Activated CD4-positive, alpha-beta T cell treated with anti-CD3 and anti-CD28 coated beads, Interleukin-2, amount 10 ng/mL, durations not matched to agents 24 days and 14 days (primary cell): ENCODE results near the gene USP32. TPM values are rescaled to one million over a fixed set of nuclear protein-coding genes. Genes with fewer than 3 reads are reported as not detected.
A peak's percentile ranks its signal among the peaks of the same experiment; 100 is the strongest.

Experiments
- DNase-seq: peaks from one replicate; pipeline ENCODE4 v3.0.0; 2022
- H3K27ac Mint-ChIP-seq: one replicate; pipeline ENCODE4 v1.8.0; 2022; ENCODE audit warnings: mild to moderate bottlenecking, mixed read lengths
- H3K27me3 Mint-ChIP-seq: one replicate; pipeline ENCODE4 v1.8.0; 2022; ENCODE audit warnings: mixed read lengths
- H3K36me3 Mint-ChIP-seq: one replicate; pipeline ENCODE4 v1.8.0; 2022; ENCODE audit warnings: low read depth, mild to moderate bottlenecking, mixed read lengths
- H3K4me1 Mint-ChIP-seq: one replicate; pipeline ENCODE4 v1.8.0; 2021; ENCODE audit warnings: mixed read lengths
- H3K4me3 Mint-ChIP-seq: one replicate; pipeline ENCODE4 v1.8.0; 2022; ENCODE audit warnings: mild to moderate bottlenecking, moderate library complexity, mixed read lengths
- H3K9me3 Mint-ChIP-seq: one replicate; pipeline ENCODE4 v1.8.0; 2021; ENCODE audit warnings: mixed read lengths
- intact Hi-C: fragments of 100-400 bp; cut with micrococcal nuclease; formaldehyde crosslinking; loops from one replicate; pipeline ENCODE4 v1.15.1; 2023
- total RNA-seq: library from RNA; stranded (reverse); gene quantifications from 2 replicates; pipeline ENCODE4 v1.2.3, GENCODE V29; 2022

USP32 gene
- total RNA-seq, 1 donor from 2014 or later: 30.2 TPM

GRCh38 chr17:60301649-60302048, 90.3 kb downstream of the USP32 start:
- intact Hi-C loops: no loop called here
- peaks cover 3% of the 10 kb centered on the region for H3K9me3 Mint-ChIP-seq
- H3K4me3 Mint-ChIP-seq: no peak overlapping the region

GRCh38 chr17:60300949-60301348, 91.0 kb downstream of the USP32 start:
- Mint-ChIP-seq H3K9me3 (peaks cover 3% of the 10 kb centered on the region), H3K27ac (no peak overlapping the region), H3K4me1 (peaks cover 13% of the 10 kb centered on the region), H3K36me3 (peaks cover 3% of the 10 kb centered on the region), H3K4me3 (no peak overlapping the region), H3K27me3 (no peaks in the 10 kb centered on the region)
- intact Hi-C loops: no loop called here
- DNase-seq: no peak

More at GRCh38 chr17:60301649-60302048, 90.3 kb downstream of the USP32 start:
- H3K36me3 Mint-ChIP-seq: peaks cover 3% of the 10 kb centered on the region
- H3K27me3 Mint-ChIP-seq: no peaks in the 10 kb centered on the region
- DNase-seq: no peak
- H3K27ac Mint-ChIP-seq: no peak overlapping the region
- H3K4me1 Mint-ChIP-seq: peaks cover 13% of the 10 kb centered on the region

GRCh38 chr17:60300011-60300410, 91.9 kb downstream of the USP32 start:
- no peak for DNase-seq
- Mint-ChIP-seq H3K27ac (no peak overlapping the region), H3K4me1 (peaks cover 7% of the 10 kb centered on the region), H3K4me3 (no peak overlapping the region), H3K36me3 (peaks cover under 1% of the 10 kb centered on the region), H3K27me3 (no peaks in the 10 kb centered on the region), H3K9me3 (peaks cover 3% of the 10 kb centered on the region)
- intact Hi-C loops: no loop called here

GRCh38 chr17:60297760-60298401, 94.1 kb downstream of the USP32 start:
- intact Hi-C loops: no loop called here
- Mint-ChIP-seq H3K9me3 (no peaks in the 10 kb centered on the region), H3K27ac (no peak overlapping the region), H3K27me3 (no peaks in the 10 kb centered on the region), H3K4me3 (no peak overlapping the region), H3K4me1 (peaks cover 2% of the 10 kb centered on the region), H3K36me3 (peaks cover 6% of the 10 kb centered on the region)
- DNase-seq: no peak

- no peak for DNase-seq
- intact Hi-C loops: no loop called here
- peaks cover 4% of the 10 kb centered on the region for H3K9me3 Mint-ChIP-seq
- no peak overlapping the region for H3K4me3 Mint-ChIP-seq
- no peaks in the 10 kb centered on the region for H3K27me3 Mint-ChIP-seq
- peaks cover 14% of the 10 kb centered on the region for H3K36me3 Mint-ChIP-seq
- H3K27ac Mint-ChIP-seq: no peak overlapping the region
- H3K4me1 Mint-ChIP-seq: peaks cover 2% of the 10 kb centered on the region
Observed at GRCh38 chr17:60296177-60296576, 95.8 kb downstream of the USP32 start.

GRCh38 chr17:60293580-60294335, 98.2 kb downstream of the USP32 start:
- H3K36me3 Mint-ChIP-seq: peaks cover 14% of the 10 kb centered on the region
- H3K4me3 Mint-ChIP-seq: no peak overlapping the region

GRCh38 chr17:60292697-60293096, 99.2 kb downstream of the USP32 start:
- DNase-seq: no peak
- Mint-ChIP-seq H3K9me3 (peaks cover 4% of the 10 kb centered on the region), H3K4me3 (no peak overlapping the region), H3K27me3 (no peaks in the 10 kb centered on the region), H3K4me1 (peaks cover 2% of the 10 kb centered on the region), H3K27ac (no peak overlapping the region), H3K36me3 (peaks cover 14% of the 10 kb centered on the region)
- intact Hi-C loops: no loop called here

More at GRCh38 chr17:60293580-60294335, 98.2 kb downstream of the USP32 start:
- intact Hi-C loops: no loop called here
- H3K9me3 Mint-ChIP-seq: peaks cover 4% of the 10 kb centered on the region
- no peak for DNase-seq
- no peak overlapping the region for H3K27ac Mint-ChIP-seq
- H3K4me1 Mint-ChIP-seq: peaks cover 2% of the 10 kb centered on the region
- no peaks in the 10 kb centered on the region for H3K27me3 Mint-ChIP-seq

GRCh38 chr17:60284709-60285108, 107.2 kb downstream of the USP32 start:
- no peaks in the 10 kb centered on the region for H3K27me3 Mint-ChIP-seq

GRCh38 chr17:60283816-60284215, 108.1 kb downstream of the USP32 start:
- H3K27me3 Mint-ChIP-seq: no peaks in the 10 kb centered on the region
- H3K4me3 Mint-ChIP-seq: no peak overlapping the region
- H3K4me1 Mint-ChIP-seq: peaks cover 3% of the 10 kb centered on the region
- peaks cover 11% of the 10 kb centered on the region for H3K36me3 Mint-ChIP-seq
- no peaks in the 10 kb centered on the region for H3K9me3 Mint-ChIP-seq
- intact Hi-C loops: no loop called here
- DNase-seq: no peak
- H3K27ac Mint-ChIP-seq: no peak overlapping the region

More at GRCh38 chr17:60284709-60285108, 107.2 kb downstream of the USP32 start:
- intact Hi-C loops: no loop called here
- no peak overlapping the region for H3K4me3 Mint-ChIP-seq
- H3K36me3 Mint-ChIP-seq: peaks cover 11% of the 10 kb centered on the region
- no peaks in the 10 kb centered on the region for H3K9me3 Mint-ChIP-seq
- DNase-seq: no peak
- H3K27ac Mint-ChIP-seq: no peak overlapping the region
- peaks cover 3% of the 10 kb centered on the region for H3K4me1 Mint-ChIP-seq

GRCh38 chr17:60280673-60281072, 111.3 kb downstream of the USP32 start:
- H3K27me3 Mint-ChIP-seq: no peaks in the 10 kb centered on the region

GRCh38 chr17:60278237-60278636, 113.7 kb downstream of the USP32 start:
- H3K36me3 Mint-ChIP-seq: peaks cover 5% of the 10 kb centered on the region
- DNase-seq: no peak
- peaks cover 5% of the 10 kb centered on the region for H3K4me1 Mint-ChIP-seq
- H3K9me3 Mint-ChIP-seq: no peaks in the 10 kb centered on the region
- intact Hi-C loops: no loop called here
- no peak overlapping the region for H3K4me3 Mint-ChIP-seq
- no peaks in the 10 kb centered on the region for H3K27me3 Mint-ChIP-seq
- H3K27ac Mint-ChIP-seq: peak overlapping the region; percentile 17

More at GRCh38 chr17:60280673-60281072, 111.3 kb downstream of the USP32 start:
- H3K9me3 Mint-ChIP-seq: no peaks in the 10 kb centered on the region
- DNase-seq: no peak
- H3K4me3 Mint-ChIP-seq: no peak overlapping the region
- intact Hi-C loops: no loop called here
- no peak overlapping the region for H3K27ac Mint-ChIP-seq
- H3K4me1 Mint-ChIP-seq: peaks cover 7% of the 10 kb centered on the region
- H3K36me3 Mint-ChIP-seq: peaks cover 8% of the 10 kb centered on the region

GRCh38 chr17:60277258-60277657, 114.7 kb downstream of the USP32 start:
- Mint-ChIP-seq H3K27ac (no peak overlapping the region), H3K9me3 (no peaks in the 10 kb centered on the region), H3K36me3 (peaks cover 5% of the 10 kb centered on the region), H3K27me3 (no peaks in the 10 kb centered on the region), H3K4me3 (no peak overlapping the region), H3K4me1 (peaks cover 5% of the 10 kb centered on the region)
- intact Hi-C loops: no loop called here
- no peak for DNase-seq

GRCh38 chr17:60269417-60269816, 122.5 kb downstream of the USP32 start:
- no peak for DNase-seq
- Mint-ChIP-seq H3K4me3 (no peak overlapping the region), H3K9me3 (no peaks in the 10 kb centered on the region), H3K27me3 (no peaks in the 10 kb centered on the region), H3K4me1 (no peaks in the 10 kb centered on the region), H3K27ac (no peak overlapping the region), H3K36me3 (peaks cover 9% of the 10 kb centered on the region)
- intact Hi-C loops: no loop called here

- no peak overlapping the region for H3K4me3 Mint-ChIP-seq
- H3K9me3 Mint-ChIP-seq: no peaks in the 10 kb centered on the region
- DNase-seq: no peak
- no peaks in the 10 kb centered on the region for H3K27me3 Mint-ChIP-seq
- H3K4me1 Mint-ChIP-seq: no peaks in the 10 kb centered on the region
- peaks cover 11% of the 10 kb centered on the region for H3K36me3 Mint-ChIP-seq
- H3K27ac Mint-ChIP-seq: no peak overlapping the region
- intact Hi-C loops: no loop called here
Observed at GRCh38 chr17:60260540-60260939, 131.4 kb downstream of the USP32 start.
